ENCODE data around the gene ELP6.
A peak's percentile ranks its signal among the peaks of the same experiment; 100 is the strongest.

ELP6 gene

GRCh38 chr3:47513125-47513929 is at the start of gene ELP6:
ELP6 (minus strand) TSS chr3:47513712; CDS start chr3:47513590, 122 bp downstream.
- Mint-ChIP-seq H3K4me1 (ENCODE audit: low read depth) (peaks cover 24% of the 10 kb centered on the region), H3K27me3 (ENCODE audit: low read depth) (peaks cover 5% of the 10 kb centered on the region), H3K36me3 (ENCODE audit: low read depth) (peaks cover 8% of the 10 kb centered on the region)

GRCh38 chr3:47556351-47556750 is 42.8 kb upstream of the ELP6 start:
- Mint-ChIP-seq H3K9me3 (no peaks in the 10 kb centered on the region), H3K36me3 (ENCODE audit: low read depth) (no peaks in the 10 kb centered on the region), H3K4me1 (ENCODE audit: low read depth) (no peaks in the 10 kb centered on the region), H3K27ac (no peak overlapping the region), H3K4me3 (no peak overlapping the region), H3K27me3 (ENCODE audit: low read depth) (peaks cover 15% of the 10 kb centered on the region)

More at GRCh38 chr3:47513125-47513929, at the start of gene ELP6:
- peak within 1 kb of the TSS; percentile 97 for H3K27ac Mint-ChIP-seq
- no peaks in the 10 kb centered on the region for H3K9me3 Mint-ChIP-seq
- H3K4me3 Mint-ChIP-seq = peak within 1 kb of the TSS; percentile 94

- H3K27me3 Mint-ChIP-seq (ENCODE audit: low read depth) = peaks cover 26% of the 10 kb centered on the region
- H3K4me1 Mint-ChIP-seq (ENCODE audit: low read depth) = no peaks in the 10 kb centered on the region
- H3K4me3 Mint-ChIP-seq = no peak overlapping the region
- H3K36me3 Mint-ChIP-seq (ENCODE audit: low read depth) = no peaks in the 10 kb centered on the region
- H3K9me3 Mint-ChIP-seq = no peaks in the 10 kb centered on the region
- H3K27ac Mint-ChIP-seq = no peak overlapping the region
Measured at GRCh38 chr3:47554335-47554734, 40.8 kb upstream of the ELP6 start.

GRCh38 chr3:47553407-47553806 is 39.9 kb upstream of the ELP6 start:
- no peaks in the 10 kb centered on the region for H3K36me3 Mint-ChIP-seq (ENCODE audit: low read depth)
- H3K4me3 Mint-ChIP-seq = no peak overlapping the region
- H3K4me1 Mint-ChIP-seq (ENCODE audit: low read depth) = no peaks in the 10 kb centered on the region
- no peaks in the 10 kb centered on the region for H3K9me3 Mint-ChIP-seq
- peaks cover 28% of the 10 kb centered on the region for H3K27me3 Mint-ChIP-seq (ENCODE audit: low read depth)
- no peak overlapping the region for H3K27ac Mint-ChIP-seq

GRCh38 chr3:47542471-47543173 is 29.1 kb upstream of the ELP6 start:
- no peaks in the 10 kb centered on the region for H3K9me3 Mint-ChIP-seq

GRCh38 chr3:47541583-47542108 is 28.1 kb upstream of the ELP6 start:
- Mint-ChIP-seq H3K9me3 (no peaks in the 10 kb centered on the region), H3K4me3 (no peak overlapping the region), H3K27me3 (ENCODE audit: low read depth) (peaks cover 7% of the 10 kb centered on the region), H3K4me1 (ENCODE audit: low read depth) (no peaks in the 10 kb centered on the region), H3K27ac (no peak overlapping the region), H3K36me3 (ENCODE audit: low read depth) (no peaks in the 10 kb centered on the region)

More at GRCh38 chr3:47542471-47543173, 29.1 kb upstream of the ELP6 start:
- H3K27me3 Mint-ChIP-seq (ENCODE audit: low read depth) = peaks cover 7% of the 10 kb centered on the region
- H3K36me3 Mint-ChIP-seq (ENCODE audit: low read depth) = no peaks in the 10 kb centered on the region
- no peak overlapping the region for H3K27ac Mint-ChIP-seq
- H3K4me3 Mint-ChIP-seq = no peak overlapping the region
- no peaks in the 10 kb centered on the region for H3K4me1 Mint-ChIP-seq (ENCODE audit: low read depth)

- no peaks in the 10 kb centered on the region for H3K9me3 Mint-ChIP-seq
- H3K36me3 Mint-ChIP-seq (ENCODE audit: low read depth) = no peaks in the 10 kb centered on the region
- H3K27me3 Mint-ChIP-seq (ENCODE audit: low read depth) = peaks cover 5% of the 10 kb centered on the region
- H3K4me3 Mint-ChIP-seq = no peak overlapping the region
- no peak overlapping the region for H3K27ac Mint-ChIP-seq
- peaks cover 1% of the 10 kb centered on the region for H3K4me1 Mint-ChIP-seq (ENCODE audit: low read depth)
Measured at GRCh38 chr3:47540281-47540680, 26.8 kb upstream of the ELP6 start.

GRCh38 chr3:47536967-47537366 is 23.5 kb upstream of the ELP6 start:
- H3K27ac Mint-ChIP-seq = no peak overlapping the region
- H3K36me3 Mint-ChIP-seq (ENCODE audit: low read depth) = no peaks in the 10 kb centered on the region
- H3K9me3 Mint-ChIP-seq = no peaks in the 10 kb centered on the region
- no peak overlapping the region for H3K4me3 Mint-ChIP-seq
- peaks cover 1% of the 10 kb centered on the region for H3K4me1 Mint-ChIP-seq (ENCODE audit: low read depth)
- peaks cover 5% of the 10 kb centered on the region for H3K27me3 Mint-ChIP-seq (ENCODE audit: low read depth)

GRCh38 chr3:47536221-47536891 is 22.8 kb upstream of the ELP6 start:
- no peak overlapping the region for H3K4me3 Mint-ChIP-seq
- peaks cover 5% of the 10 kb centered on the region for H3K27me3 Mint-ChIP-seq (ENCODE audit: low read depth)
- no peaks in the 10 kb centered on the region for H3K9me3 Mint-ChIP-seq
- no peaks in the 10 kb centered on the region for H3K36me3 Mint-ChIP-seq (ENCODE audit: low read depth)
- no peak overlapping the region for H3K27ac Mint-ChIP-seq
- H3K4me1 Mint-ChIP-seq (ENCODE audit: low read depth) = peaks cover 1% of the 10 kb centered on the region

- H3K27ac Mint-ChIP-seq = no peak overlapping the region
- H3K27me3 Mint-ChIP-seq (ENCODE audit: low read depth) = peaks cover 5% of the 10 kb centered on the region
- H3K36me3 Mint-ChIP-seq (ENCODE audit: low read depth) = no peaks in the 10 kb centered on the region
- no peak overlapping the region for H3K4me3 Mint-ChIP-seq
- H3K4me1 Mint-ChIP-seq (ENCODE audit: low read depth) = peaks cover 1% of the 10 kb centered on the region
- H3K9me3 Mint-ChIP-seq = no peaks in the 10 kb centered on the region
Measured at GRCh38 chr3:47533996-47534454, 20.5 kb upstream of the ELP6 start.

- H3K4me1 Mint-ChIP-seq (ENCODE audit: low read depth) = peaks cover 1% of the 10 kb centered on the region
- H3K4me3 Mint-ChIP-seq = no peak overlapping the region
- no peaks in the 10 kb centered on the region for H3K9me3 Mint-ChIP-seq
- no peaks in the 10 kb centered on the region for H3K36me3 Mint-ChIP-seq (ENCODE audit: low read depth)
- peaks cover 5% of the 10 kb centered on the region for H3K27me3 Mint-ChIP-seq (ENCODE audit: low read depth)
- H3K27ac Mint-ChIP-seq = no peak overlapping the region
Measured at GRCh38 chr3:47533481-47533880, 20.0 kb upstream of the ELP6 start.

- Mint-ChIP-seq H3K9me3 (peaks cover 5% of the 10 kb centered on the region), H3K36me3 (ENCODE audit: low read depth) (no peaks in the 10 kb centered on the region), H3K4me3 (no peak overlapping the region), H3K4me1 (ENCODE audit: low read depth) (no peaks in the 10 kb centered on the region), H3K27me3 (ENCODE audit: low read depth) (peaks cover 5% of the 10 kb centered on the region), H3K27ac (no peak overlapping the region)
Measured at GRCh38 chr3:47527952-47528725, 14.6 kb upstream of the ELP6 start.

GRCh38 chr3:47525617-47526016 is 12.1 kb upstream of the ELP6 start:
- Mint-ChIP-seq H3K4me1 (ENCODE audit: low read depth) (peaks cover 3% of the 10 kb centered on the region), H3K27ac (no peak overlapping the region), H3K4me3 (no peak overlapping the region), H3K27me3 (ENCODE audit: low read depth) (no peaks in the 10 kb centered on the region), H3K9me3 (peaks cover 5% of the 10 kb centered on the region), H3K36me3 (ENCODE audit: low read depth) (no peaks in the 10 kb centered on the region)

Measured in T-helper 1 cell treated with Interleukin-12 subunit alpha and Interleukin-12 subunit beta and Interleukin-4 antibody, amounts not matched to agents 30 μg/mL and 1 μg/mL, for 36 hours (primary cell).